Measurements from ENCODE around the gene TOM1L1. TPM values are rescaled to one million over a fixed set of nuclear protein-coding genes. Genes with fewer than 3 reads are reported as not detected.

Gene TOM1L1
- total RNA-seq, 1 experiment from 2014 or later: 44.6 TPM

DNA sequence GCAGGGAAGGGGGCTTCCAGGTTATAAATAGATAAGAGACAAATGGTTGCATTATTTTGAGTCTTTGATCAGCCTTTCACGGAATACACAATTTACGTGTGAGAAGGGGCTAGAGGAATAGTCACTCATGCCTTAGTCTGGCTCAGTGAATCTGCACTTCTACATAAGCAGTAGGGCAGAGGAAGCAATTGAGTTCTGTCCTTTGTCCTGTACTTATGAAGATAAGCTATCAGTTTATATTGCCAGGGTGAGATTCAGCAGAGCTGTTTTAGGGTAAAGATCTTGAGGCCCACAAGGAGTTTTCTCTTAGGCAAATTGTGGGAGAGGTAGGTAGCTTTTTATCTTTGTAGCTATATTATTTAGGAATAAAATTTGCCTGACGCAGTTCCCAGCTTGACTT lies 33.3 kb downstream of the TOM1L1 start:
- no peak overlapping the region for H2AK5ac ChIP-seq (ENCODE audit: insufficient read length, low read length)
- Mint-ChIP-seq H3K27ac (no peak overlapping the region; a peak in 1 of 7 replicates), H3K4me1 (no peaks in the 10 kb centered on the region), H3K36me3 (ENCODE audit: insufficient read depth in 1 of 3, low read depth in 3 of 3) (peaks cover 46 to 78% (median 76%) of the 10 kb centered on the region in 3 experiments), H3K4me3 (no peak overlapping the region), H3K27me3 (ENCODE audit: low read depth) (peaks cover 1% of the 10 kb centered on the region; the same call in 1 of the 2 replicates), H3K9me3 (no peaks in the 10 kb centered on the region)
- WGBS (ENCODE audit: extremely low coverage, insufficient read length, low lambda C conversion rate): no CpG with 5 or more reads among the region's 3 CpGs
- H4K8ac ChIP-seq (replicated peaks; ENCODE audit: insufficient read length, low read depth, low read length): no peak overlapping the region
- no peak overlapping the region for H2BK120ac ChIP-seq (ENCODE audit: low read depth, low read length, poor library complexity, severe bottlenecking)
- H3K56ac ChIP-seq (ENCODE audit: insufficient read length, low read depth, low read length): no peak overlapping the region
- H3K14ac ChIP-seq (ENCODE audit: insufficient read depth, low read length): no peak overlapping the region
- TF ChIP-seq, protein P1, sequence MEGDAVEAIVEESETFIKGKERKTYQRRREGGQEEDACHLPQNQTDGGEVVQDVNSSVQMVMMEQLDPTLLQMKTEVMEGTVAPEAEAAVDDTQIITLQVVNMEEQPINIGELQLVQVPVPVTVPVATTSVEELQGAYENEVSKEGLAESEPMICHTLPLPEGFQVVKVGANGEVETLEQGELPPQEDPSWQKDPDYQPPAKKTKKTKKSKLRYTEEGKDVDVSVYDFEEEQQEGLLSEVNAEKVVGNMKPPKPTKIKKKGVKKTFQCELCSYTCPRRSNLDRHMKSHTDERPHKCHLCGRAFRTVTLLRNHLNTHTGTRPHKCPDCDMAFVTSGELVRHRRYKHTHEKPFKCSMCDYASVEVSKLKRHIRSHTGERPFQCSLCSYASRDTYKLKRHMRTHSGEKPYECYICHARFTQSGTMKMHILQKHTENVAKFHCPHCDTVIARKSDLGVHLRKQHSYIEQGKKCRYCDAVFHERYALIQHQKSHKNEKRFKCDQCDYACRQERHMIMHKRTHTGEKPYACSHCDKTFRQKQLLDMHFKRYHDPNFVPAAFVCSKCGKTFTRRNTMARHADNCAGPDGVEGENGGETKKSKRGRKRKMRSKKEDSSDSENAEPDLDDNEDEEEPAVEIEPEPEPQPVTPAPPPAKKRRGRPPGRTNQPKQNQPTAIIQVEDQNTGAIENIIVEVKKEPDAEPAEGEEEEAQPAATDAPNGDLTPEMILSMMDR (conservative IDR thresholded peaks at IDR 0.05): no peak
- H3K4me1 ChIP-seq (ENCODE audit: insufficient read depth, low read length): no peaks in the 10 kb centered on the region
- H2AFZ ChIP-seq (ENCODE audit: low read length): no peak overlapping the region
- no peaks in the 10 kb centered on the region for H3K23me2 ChIP-seq (ENCODE audit: insufficient read length, low read depth, low read length, poor library complexity, severe bottlenecking)
- no peak overlapping the region for H3K9ac ChIP-seq (ENCODE audit: extremely low read depth, insufficient read length, low read length)
- H2BK12ac ChIP-seq (ENCODE audit: insufficient read length, low read depth, low read length): no peak overlapping the region
- no peak overlapping the region for H3K4me2 ChIP-seq (ENCODE audit: insufficient read depth, insufficient read length, low read length)
- no peaks in the 10 kb centered on the region for H3K79me2 ChIP-seq (ENCODE audit: insufficient read depth, low read length)
- H3K18ac ChIP-seq (ENCODE audit: insufficient read length, low read depth, low read length): no peak overlapping the region
- no peak overlapping the region for H3T11ph ChIP-seq (ENCODE audit: low read length)
- no peak overlapping the region for H4K5ac ChIP-seq (ENCODE audit: insufficient read length, low read depth, low read length)
- H4K91ac ChIP-seq (ENCODE audit: insufficient read length, low read depth, low read length): no peak overlapping the region
- H3K23ac ChIP-seq (ENCODE audit: insufficient read length, low read depth, low read length): no peak overlapping the region
- H3K79me1 ChIP-seq (ENCODE audit: insufficient read depth, low read depth, low read length, poor library complexity, severe bottlenecking): no peaks in the 10 kb centered on the region
- H3K4ac ChIP-seq (ENCODE audit: low read depth, low read length): no peak overlapping the region
- H3K27me3 ChIP-seq (ENCODE audit: insufficient read depth, low read length): no peaks in the 10 kb centered on the region
- H2BK15ac ChIP-seq (ENCODE audit: low read depth, low read length): no peak overlapping the region
- H2BK20ac ChIP-seq (ENCODE audit: low read depth, low read length, poor library complexity, severe bottlenecking): no peak overlapping the region
- H2BK5ac ChIP-seq (ENCODE audit: insufficient read length, low read length): no peak overlapping the region
- DNase-seq: no peak
- H4K20me1 ChIP-seq (ENCODE audit: control insufficient read depth, insufficient read depth, insufficient read length): no peaks in the 10 kb centered on the region
- no peak overlapping the region for H3K27ac ChIP-seq (ENCODE audit: insufficient read length, low read depth, low read length)
- no peaks in the 10 kb centered on the region for H3K9me3 ChIP-seq (ENCODE audit: control insufficient read depth, low read depth, low read length)
